A673 (cell line): Measurements from ENCODE around the gene IQCE. TPM values are rescaled to one million over a fixed set of nuclear protein-coding genes. Genes with fewer than 3 reads are reported as not detected.
"Not testable (repeated sequence)": the region's sequence is repeated elsewhere in the genome, so short reads cannot be mapped to it uniquely, and the experiment has no call there.

Experiments used
- BruUV-seq: library from RNA; stranded (reverse); fragments of 400-500 nt; replicated peaks from 2 replicates; lab custom pipeline; 2021; lab: Mats Ljungman, UMichigan
- CTCF ChIA-PET: fragments of 300-600 bp; sonication (Branson Sonifier 250); formaldehyde crosslinking; loops from one replicate; lab custom pipeline; 2022; ENCODE audit warnings: antibody characterized with exemption; lab: Charles Lee
- POLR2A ChIA-PET: fragments of 300-600 bp; sonication (Branson Sonifier 250); formaldehyde crosslinking; loops from one replicate; lab custom pipeline; 2022; ENCODE audit warnings: antibody characterized with exemption; ENCODE audit not compliant: low non-redundant PET; lab: Charles Lee
- DNase-seq: peaks from one replicate; pipeline ENCODE4 v3.0.0-alpha.2; 2015; ENCODE audit warnings: low spot score
- H3K27ac ChIP-seq: fragments of 200-600 bp; sonication (generic); 2 replicates; pipeline ENCODE4 v1.5.1; 2016; ENCODE audit warnings: mixed run types, low read depth, mild to moderate bottlenecking, mixed read lengths, antibody characterized with exemption, low read length; ENCODE audit not compliant: poor library complexity, severe bottlenecking
- H3K27me3 ChIP-seq: fragments of 200-600 bp; sonication (generic); replicated peaks from 2 replicates; pipeline ENCODE4 v1.6.1; 2017; ENCODE audit warnings: mixed run types, low read depth, mild to moderate bottlenecking, mixed read lengths, antibody characterized with exemption, low read length; ENCODE audit not compliant: insufficient read depth, poor library complexity
- H3K36me3 ChIP-seq: fragments of 200-600 bp; sonication (generic); 2 replicates; pipeline ENCODE4 v1.6.1; 2016; ENCODE audit warnings: mixed run types, mild to moderate bottlenecking, mixed read lengths, antibody characterized with exemption, low read length; ENCODE audit not compliant: insufficient read depth, poor library complexity, severe bottlenecking
- H3K4me1 ChIP-seq: fragments of 200-600 bp; sonication (generic); 2 replicates; pipeline ENCODE4 v1.6.1; 2017; ENCODE audit warnings: mixed run types, mild to moderate bottlenecking, mixed read lengths, antibody characterized with exemption, low read length; ENCODE audit not compliant: insufficient read depth, poor library complexity, severe bottlenecking
- H3K4me3 ChIP-seq: fragments of 200-600 bp; sonication (generic); 2 replicates; pipeline ENCODE4 v1.5.1; 2016; ENCODE audit warnings: low read depth, mixed run types, mild to moderate bottlenecking, mixed read lengths, low read length; ENCODE audit not compliant: poor library complexity, severe bottlenecking
- H3K9me3 ChIP-seq: fragments of 200-600 bp; sonication (generic); 2 replicates; pipeline ENCODE4 v1.6.1; 2016; ENCODE audit warnings: mixed run types, low read depth, mild to moderate bottlenecking, mixed read lengths, antibody characterized with exemption, low read length; ENCODE audit not compliant: poor library complexity, severe bottlenecking
- EZH2 ChIP-seq: fragments of 200-600 bp; sonication (generic); IDR thresholded peaks from 2 replicates; pipeline ENCODE4 v1.6.1; 2017; ENCODE audit warnings: borderline replicate concordance, low read depth, mild to moderate bottlenecking, mixed read lengths, antibody characterized with exemption, low read length; ENCODE audit not compliant: poor library complexity, severe bottlenecking
- intact Hi-C: fragments of 100-400 bp; cut with micrococcal nuclease; formaldehyde crosslinking; loops from one replicate; pipeline ENCODE4 v1.10.0; 2022; ENCODE audit not compliant: unreplicated experiment
- total RNA-seq: library from RNA; stranded (reverse); gene quantifications from 2 replicates; pipeline ENCODE4 v1.2.3, GENCODE V29; 2021
- TF ChIP-seq, protein P1 (sequence below): fragments of 300-800, 200-600 bp; sonication (generic); conservative IDR thresholded peaks from 2 replicates; pipeline ENCODE4 v1.5.1; 2017; ENCODE audit warnings: low read depth, mild to moderate bottlenecking, antibody characterized with exemption, low read length, moderate library complexity, mixed read lengths

IQCE gene
- total RNA-seq, 1 experiment from 2014 or later, result 35.4 TPM

DNA sequence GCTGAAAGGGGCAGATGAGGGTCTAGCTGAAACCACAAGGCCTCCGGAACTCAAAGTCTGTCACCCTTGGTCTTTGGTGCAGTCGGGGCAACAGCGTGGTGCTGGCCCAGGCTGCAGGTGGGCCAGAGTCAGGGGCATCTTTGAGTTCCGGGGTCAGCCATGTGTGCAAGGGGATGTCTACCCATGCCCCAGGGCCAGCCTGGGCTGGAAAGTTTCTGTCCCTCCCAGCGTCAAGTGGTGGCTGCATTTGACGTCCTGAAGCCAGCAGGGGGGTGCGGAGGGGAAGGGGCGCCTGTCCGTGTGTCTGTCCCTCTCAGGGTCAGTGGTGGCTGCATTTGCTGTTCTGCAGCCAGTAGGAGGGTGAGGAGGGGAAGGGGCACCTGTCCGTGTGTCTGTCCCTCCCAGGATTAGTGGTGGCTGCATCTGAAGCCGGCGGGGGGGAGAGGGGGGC, 4.1 kb upstream of the IQCE start:
- no TSS peak for BruUV-seq
- Histone ChIP-seq H3K27me3 (no peaks in the 10 kb centered on the region), H3K27ac (peak overlapping the region; percentile 100), H3K4me1 (peaks cover 10% of the 10 kb centered on the region), H3K4me3 (peak overlapping the region; percentile 73), H3K9me3 (no peaks in the 10 kb centered on the region), H3K36me3 (peaks cover 10% of the 10 kb centered on the region)
- intact Hi-C loops, result loop anchor here (5.0 kb wide), 2 partner anchors 37 to 78 kb away; partner anchors contain the start of genes LFNG and TTYH3
- TF ChIP-seq EZH2, result no peak
- TF ChIP-seq, protein P1, sequence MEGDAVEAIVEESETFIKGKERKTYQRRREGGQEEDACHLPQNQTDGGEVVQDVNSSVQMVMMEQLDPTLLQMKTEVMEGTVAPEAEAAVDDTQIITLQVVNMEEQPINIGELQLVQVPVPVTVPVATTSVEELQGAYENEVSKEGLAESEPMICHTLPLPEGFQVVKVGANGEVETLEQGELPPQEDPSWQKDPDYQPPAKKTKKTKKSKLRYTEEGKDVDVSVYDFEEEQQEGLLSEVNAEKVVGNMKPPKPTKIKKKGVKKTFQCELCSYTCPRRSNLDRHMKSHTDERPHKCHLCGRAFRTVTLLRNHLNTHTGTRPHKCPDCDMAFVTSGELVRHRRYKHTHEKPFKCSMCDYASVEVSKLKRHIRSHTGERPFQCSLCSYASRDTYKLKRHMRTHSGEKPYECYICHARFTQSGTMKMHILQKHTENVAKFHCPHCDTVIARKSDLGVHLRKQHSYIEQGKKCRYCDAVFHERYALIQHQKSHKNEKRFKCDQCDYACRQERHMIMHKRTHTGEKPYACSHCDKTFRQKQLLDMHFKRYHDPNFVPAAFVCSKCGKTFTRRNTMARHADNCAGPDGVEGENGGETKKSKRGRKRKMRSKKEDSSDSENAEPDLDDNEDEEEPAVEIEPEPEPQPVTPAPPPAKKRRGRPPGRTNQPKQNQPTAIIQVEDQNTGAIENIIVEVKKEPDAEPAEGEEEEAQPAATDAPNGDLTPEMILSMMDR, result no peak
- POLR2A ChIA-PET, result no interaction called here
- no peak for DNase-seq
- CTCF ChIA-PET, result no interaction called here

DNA sequence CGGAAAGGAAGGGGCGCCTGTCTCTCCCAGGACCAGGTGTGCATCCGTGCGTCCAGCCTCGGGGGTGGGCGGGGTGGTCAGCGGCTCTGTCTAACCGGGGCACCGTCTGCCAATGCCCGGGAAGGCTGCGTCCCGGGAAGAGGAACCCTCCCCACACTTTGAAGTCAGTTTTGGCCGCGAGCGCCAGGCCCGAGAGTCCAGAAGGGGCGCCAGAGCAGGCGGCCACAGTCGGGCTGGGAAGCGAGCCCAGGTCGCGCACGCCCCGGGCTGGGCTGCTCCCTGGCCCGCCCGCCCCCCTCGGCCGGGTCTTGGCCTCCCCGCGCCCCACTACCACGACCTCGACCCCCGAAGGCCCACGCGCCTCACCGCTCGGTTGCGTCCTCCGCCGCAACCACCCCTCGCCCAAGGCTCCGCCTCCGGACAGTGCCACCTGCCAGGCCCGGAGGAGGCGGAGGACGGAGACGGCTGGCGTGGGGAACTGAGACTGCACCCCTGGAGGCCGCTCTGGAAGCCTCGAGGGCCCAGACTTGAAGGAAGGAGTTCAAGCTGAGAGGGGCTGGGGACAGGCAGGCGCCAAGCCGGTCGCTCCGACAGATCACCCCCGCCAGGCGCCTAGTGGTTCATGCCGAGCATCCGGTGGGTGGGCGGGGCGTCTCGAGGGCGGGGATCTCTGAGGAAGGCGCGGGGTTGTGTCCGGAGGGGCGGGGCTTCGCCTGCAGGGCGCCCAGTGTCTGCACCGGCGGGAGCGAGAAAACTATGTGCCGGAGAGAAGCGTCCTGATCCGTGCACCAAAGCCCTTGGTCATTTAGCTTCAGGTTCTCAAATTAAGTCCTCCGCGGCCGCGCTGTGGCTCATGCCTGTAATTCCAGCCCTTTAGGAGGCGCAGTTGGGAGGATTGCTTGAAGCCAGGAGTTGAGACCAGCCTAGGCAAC, 3.4 kb upstream of the IQCE start, which contains the start of gene BRAT1:
Gene BRAT1, minus strand, starts transcription at position 404 of the 932 bp plus-strand sequence. CDS start 1,093 bp downstream, outside the sequence.
- Histone ChIP-seq H3K27me3 (no peaks in the 10 kb centered on the region), H3K36me3 (peaks cover 6% of the 10 kb centered on the region), H3K4me3 (peak within 1 kb of the TSS; percentile 73), H3K9me3 (no peaks in the 10 kb centered on the region), H3K4me1 (peaks cover 10% of the 10 kb centered on the region), H3K27ac (peak within 1 kb of the TSS; percentile 100)
- ChIA-PET POLR2A (no interaction called here), CTCF (interaction anchor here (0.6 to 0.7 kb wide), 3 partner anchors 59 to 289 kb away, joined by 4 to 11 read pairs (median 4); no protein-coding TSS in a partner anchor)
- intact Hi-C loops, result loop anchor here (5.0 kb wide), 2 partner anchors 38 to 77 kb away; partner anchors contain the start of genes LFNG and TTYH3
- TF ChIP-seq, protein P1, result peak; percentile 38; the same call in 1 of the 2 replicates
- TF ChIP-seq EZH2, result no peak
- DNase-seq, result peak; percentile 97
- no TSS peak for BruUV-seq

DNA sequence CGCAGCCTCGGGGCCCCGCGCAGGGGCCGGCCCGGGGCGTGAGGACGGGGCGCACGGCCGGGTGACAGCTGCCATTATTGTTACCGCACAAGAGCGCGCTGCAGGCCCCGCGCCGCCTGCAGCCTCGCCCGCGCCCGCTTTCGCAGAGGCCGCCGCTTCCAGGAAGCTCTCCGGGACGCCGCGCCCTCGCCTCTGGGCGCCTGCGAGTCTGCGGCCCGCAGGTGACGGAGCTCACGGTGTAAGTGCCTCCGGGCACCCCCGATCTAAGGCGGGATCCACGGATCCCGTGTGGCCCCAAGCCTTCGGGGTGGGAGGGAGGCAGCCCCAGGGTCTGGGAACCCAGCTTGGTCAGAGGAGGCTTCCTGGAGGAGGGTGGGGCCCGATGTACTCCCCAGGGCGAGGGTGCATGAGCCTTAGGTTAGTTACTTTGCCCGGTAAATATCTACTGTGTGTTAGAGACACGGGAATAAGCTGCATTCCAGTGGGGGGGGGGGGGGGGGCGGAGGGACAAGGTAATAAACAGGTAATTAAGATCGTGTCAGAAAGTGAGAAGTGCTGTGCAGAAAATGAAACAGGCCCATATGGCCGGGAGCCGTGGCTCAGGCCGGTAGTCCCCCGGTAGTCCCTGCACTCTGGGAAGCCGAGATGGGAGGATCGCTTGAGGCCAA, 638 bp downstream of the IQCE start:
- Histone ChIP-seq H3K4me1 (peaks cover 10% of the 10 kb centered on the region), H3K9me3 (no peaks in the 10 kb centered on the region), H3K36me3 (no peaks in the 10 kb centered on the region), H3K27ac (peak overlapping the region; percentile 78), H3K4me3 (peak overlapping the region; percentile 98), H3K27me3 (no peaks in the 10 kb centered on the region)
- no TSS peak for BruUV-seq
- ChIA-PET POLR2A (no interaction called here), CTCF (interaction anchor here (0.6 to 0.9 kb wide), 2 partner anchors 71 to 112 kb away, joined by 4 to 7 read pairs; no protein-coding TSS in a partner anchor)
- intact Hi-C loops, result loop anchor here (5.0 kb wide), 2 partner anchors 42 to 73 kb away; partner anchors contain the start of genes LFNG and TTYH3
- TF ChIP-seq, protein P1, result no peak
- TF ChIP-seq EZH2, result no peak
- peak; percentile 41 for DNase-seq

DNA sequence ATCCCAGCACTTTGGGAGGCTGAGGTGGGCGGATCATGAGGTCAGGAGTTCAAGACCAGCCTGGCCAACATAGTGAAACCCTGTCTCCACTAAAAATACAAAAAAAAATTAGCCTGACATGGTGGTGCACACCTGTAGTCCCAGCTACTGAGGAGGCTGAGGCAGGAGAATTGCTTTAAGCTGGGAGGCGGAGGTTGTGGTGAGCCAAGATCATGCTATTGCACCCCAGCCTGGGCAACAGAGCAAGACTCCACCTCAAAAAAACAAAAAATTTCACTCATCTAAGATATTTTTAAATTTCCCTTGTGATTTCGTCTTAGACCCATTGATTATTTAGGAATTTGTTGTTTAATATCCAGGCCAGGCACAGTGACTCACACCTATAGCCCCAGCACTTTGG, 5.2 kb downstream of the IQCE start:
- H3K27ac ChIP-seq, H3K9me3 ChIP-seq, POLR2A ChIA-PET, H3K27me3 ChIP-seq, CTCF ChIA-PET, H3K4me1 ChIP-seq, DNase-seq, H3K36me3 ChIP-seq, intact Hi-C loops, BruUV-seq, H3K4me3 ChIP-seq: not testable (repeated sequence)
